Lung (tissue), 12 donors: Measurements from ENCODE around the gene RELB. TPM values are rescaled to one million over a fixed set of nuclear protein-coding genes. Genes with fewer than 3 reads are reported as not detected.

ENCODE experiments used
- ATAC-seq: fragments of 200-7000 bp; cut with Tn5 transposase; one replicate; pipeline ENCODE4 v1.9.1; 2020; ENCODE audit warnings: moderate number of reproducible peaks; ENCODE audit not compliant: insufficient read depth, low FRiP score
- DNase-seq, 3 donors: peaks; one replicate each; pipeline ENCODE4 v3.0.0-alpha.2; 2013 to 2017
- H3K27ac ChIP-seq, 2 donors: one replicate each; pipeline ENCODE4 v1.5.1; 2013; ENCODE audit warnings: mild to moderate bottlenecking in 2 of 2, moderate library complexity in 2 of 2, control low read depth in 1 of 2, inconsistent platforms in 1 of 2, low read depth in 1 of 2, low read length in 1 of 2
- H3K27me3 ChIP-seq, 3 donors: one replicate each; pipeline ENCODE4 v1.5.1; 2013; ENCODE audit warnings: low read length in 2 of 3; ENCODE audit not compliant: control insufficient read depth in 3 of 3, insufficient read depth in 3 of 3
- H3K36me3 ChIP-seq, 4 donors: one replicate each; pipeline ENCODE4 v1.5.1; 2013; ENCODE audit warnings: low read length in 4 of 4, mild to moderate bottlenecking in 1 of 4, moderate library complexity in 1 of 4; ENCODE audit not compliant: control insufficient read depth in 4 of 4, insufficient read depth in 4 of 4
- H3K4me1 ChIP-seq, 5 donors: one replicate each; pipeline ENCODE4 v1.5.1; 2013; ENCODE audit warnings: low read length in 5 of 5, mild to moderate bottlenecking in 2 of 5, moderate library complexity in 1 of 5; ENCODE audit not compliant: control insufficient read depth in 5 of 5, insufficient read depth in 5 of 5
- H3K4me3 ChIP-seq: one replicate; pipeline ENCODE4 v1.5.1; 2013; ENCODE audit warnings: mild to moderate bottlenecking, control low read depth, moderate library complexity
- H3K9ac ChIP-seq, 2 donors: one replicate each; pipeline ENCODE4 v1.5.1; 2013; ENCODE audit warnings: low read length in 2 of 2, control low read depth in 1 of 2; ENCODE audit not compliant: insufficient read depth in 1 of 2
- H3K9me3 ChIP-seq, 4 donors: one replicate each; pipeline ENCODE4 v1.5.1; 2013; ENCODE audit warnings: low read length in 3 of 4, mild to moderate bottlenecking in 1 of 4, moderate library complexity in 1 of 4; ENCODE audit not compliant: control insufficient read depth in 4 of 4, insufficient read depth in 3 of 4
- WGBS, 2 donors: extraction: QIAGEN DNeasy Blood & Tissue Kit; methylation state at CpG; one replicate each; pipeline ENCODE4 v1.1.7; 2013; 5-methylcytosine and 5-hydroxymethylcytosine counted together
- polyA plus RNA-seq, 2 donors: library from polyadenylated mRNA; stranded (reverse); fragments of 200-250 nt; gene quantifications; one replicate each; pipeline ENCODE4 v1.2.1, GENCODE V29; 2013
- total RNA-seq, 2 donors: library from RNA; depleted of rRNA in 1 of 2; stranded (reverse); fragments of >200 nt in 1 of 2; gene quantifications; one replicate each; pipeline ENCODE4 v1.2.1, GENCODE V29; 2014 to 2021
- TF ChIP-seq, protein P1 (sequence below): IDR thresholded peaks from 2 replicates; pipeline ENCODE4 v1.5.1; 2012; ENCODE audit warnings: mild to moderate bottlenecking; ENCODE audit errors: control extremely low read depth, extremely low read depth
- donor health status: control.
- donor health status: control.
- donor health status: Bipolar disorder and iron deficiency.
- donor health status: healthy.
- donor health status: DM: yes; HTN: yes; CAD: no.

The RELB gene
- total and polyA plus RNA-seq, 4 donors, result 9.4 to 65.9 (median 19.8) TPM

DNA sequence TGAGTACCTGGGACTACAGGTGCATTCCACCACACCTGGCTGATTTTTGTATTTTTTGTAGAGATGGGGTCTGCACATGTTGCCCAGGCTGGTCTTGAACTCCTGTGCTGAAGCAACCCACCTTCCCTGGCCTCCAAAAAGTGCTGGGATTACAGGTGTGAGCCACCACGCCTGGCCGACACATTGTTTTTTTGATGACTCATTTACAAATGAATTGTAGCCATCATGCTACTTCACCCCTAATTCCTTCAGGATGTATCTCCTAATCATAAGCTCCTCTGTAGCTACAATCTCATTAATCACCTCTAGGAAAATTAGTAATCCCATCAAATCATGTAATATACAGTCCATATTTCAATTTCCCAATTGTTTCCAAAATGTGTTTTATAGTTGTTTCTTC lies 17.9 kb downstream of the RELB start:
- no peak overlapping the region for H3K9ac ChIP-seq
- H3K4me1 ChIP-seq, result no peaks in the 10 kb centered on the region
- WGBS, 2 donors, result 86 to 94% methylated on average over 2 of the region's 2 CpGs
- no peak for ATAC-seq
- H3K27ac ChIP-seq, result no peak overlapping the region
- peaks cover 0 to 20% (median 0%) of the 10 kb centered on the region in 4 donors for H3K36me3 ChIP-seq
- H3K4me3 ChIP-seq, result no peak overlapping the region
- TF ChIP-seq, protein P1, sequence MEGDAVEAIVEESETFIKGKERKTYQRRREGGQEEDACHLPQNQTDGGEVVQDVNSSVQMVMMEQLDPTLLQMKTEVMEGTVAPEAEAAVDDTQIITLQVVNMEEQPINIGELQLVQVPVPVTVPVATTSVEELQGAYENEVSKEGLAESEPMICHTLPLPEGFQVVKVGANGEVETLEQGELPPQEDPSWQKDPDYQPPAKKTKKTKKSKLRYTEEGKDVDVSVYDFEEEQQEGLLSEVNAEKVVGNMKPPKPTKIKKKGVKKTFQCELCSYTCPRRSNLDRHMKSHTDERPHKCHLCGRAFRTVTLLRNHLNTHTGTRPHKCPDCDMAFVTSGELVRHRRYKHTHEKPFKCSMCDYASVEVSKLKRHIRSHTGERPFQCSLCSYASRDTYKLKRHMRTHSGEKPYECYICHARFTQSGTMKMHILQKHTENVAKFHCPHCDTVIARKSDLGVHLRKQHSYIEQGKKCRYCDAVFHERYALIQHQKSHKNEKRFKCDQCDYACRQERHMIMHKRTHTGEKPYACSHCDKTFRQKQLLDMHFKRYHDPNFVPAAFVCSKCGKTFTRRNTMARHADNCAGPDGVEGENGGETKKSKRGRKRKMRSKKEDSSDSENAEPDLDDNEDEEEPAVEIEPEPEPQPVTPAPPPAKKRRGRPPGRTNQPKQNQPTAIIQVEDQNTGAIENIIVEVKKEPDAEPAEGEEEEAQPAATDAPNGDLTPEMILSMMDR, result no peak
- H3K27me3 ChIP-seq, result no peaks in the 10 kb centered on the region
- H3K9me3 ChIP-seq, result no peaks in the 10 kb centered on the region
- no peak for DNase-seq

DNA sequence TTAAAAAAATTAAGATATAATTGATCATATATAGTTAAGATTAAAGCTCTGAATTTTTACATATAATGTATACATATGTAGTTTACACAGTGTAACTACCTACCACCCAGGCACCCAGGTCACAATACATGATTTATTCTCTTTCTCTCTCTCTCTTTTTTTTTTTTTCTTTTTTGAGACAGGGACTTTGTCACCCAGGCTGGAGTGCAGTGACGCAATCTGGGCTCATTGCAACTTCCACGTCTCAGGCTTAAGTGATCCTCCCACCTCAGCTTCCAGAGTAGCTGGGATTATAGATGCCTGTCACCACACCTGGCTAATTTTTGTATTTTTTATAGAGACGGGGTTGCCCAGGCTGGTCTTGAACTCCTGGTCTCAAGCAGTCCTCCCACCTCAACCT lies 18.8 kb downstream of the RELB start:
- Histone ChIP-seq H3K4me1 (no peaks in the 10 kb centered on the region), H3K9me3 (no peaks in the 10 kb centered on the region), H3K27me3 (no peaks in the 10 kb centered on the region), H3K9ac (no peak overlapping the region), H3K27ac (no peak overlapping the region), H3K36me3 (peaks cover 0 to 20% (median 0%) of the 10 kb centered on the region in 4 donors), H3K4me3 (no peak overlapping the region)
- TF ChIP-seq, protein P1, result no peak
- DNase-seq, result no peak
- WGBS, 2 donors, result 67 to 79% methylated on average over 3 of the region's 3 CpGs
- ATAC-seq, result no peak

DNA sequence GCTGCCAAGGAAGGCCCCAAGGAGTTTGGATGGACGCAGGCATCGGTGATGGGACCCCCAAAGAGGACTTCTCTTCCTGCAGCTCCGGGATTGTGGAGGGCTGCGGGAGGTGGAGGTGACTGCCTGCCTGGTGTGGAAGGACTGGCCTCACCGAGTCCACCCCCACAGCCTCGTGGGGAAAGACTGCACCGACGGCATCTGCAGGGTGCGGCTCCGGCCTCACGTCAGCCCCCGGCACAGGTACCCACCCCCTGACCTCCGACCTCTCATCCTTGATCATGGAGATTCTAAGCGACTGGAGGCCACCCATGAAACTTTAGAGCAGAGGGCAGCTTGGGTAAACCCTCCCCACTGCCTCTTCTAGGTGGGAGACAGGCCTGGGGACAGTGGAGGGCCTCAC lies 20.7 kb downstream of the RELB start:
- H3K9me3 ChIP-seq, result no peaks in the 10 kb centered on the region
- no peaks in the 10 kb centered on the region for H3K4me1 ChIP-seq
- DNase-seq (no peak), ATAC-seq (no peak)
- H3K4me3 ChIP-seq, result no peak overlapping the region
- H3K27ac ChIP-seq, result no peak overlapping the region
- H3K36me3 ChIP-seq, result peaks cover 0 to 18% (median 0%) of the 10 kb centered on the region in 4 donors
- 88 to 91% methylated on average over 14 of the region's 14 CpGs for WGBS, 2 donors
- H3K9ac ChIP-seq, result no peak overlapping the region
- TF ChIP-seq, protein P1, result no peak
- H3K27me3 ChIP-seq, result no peaks in the 10 kb centered on the region

DNA sequence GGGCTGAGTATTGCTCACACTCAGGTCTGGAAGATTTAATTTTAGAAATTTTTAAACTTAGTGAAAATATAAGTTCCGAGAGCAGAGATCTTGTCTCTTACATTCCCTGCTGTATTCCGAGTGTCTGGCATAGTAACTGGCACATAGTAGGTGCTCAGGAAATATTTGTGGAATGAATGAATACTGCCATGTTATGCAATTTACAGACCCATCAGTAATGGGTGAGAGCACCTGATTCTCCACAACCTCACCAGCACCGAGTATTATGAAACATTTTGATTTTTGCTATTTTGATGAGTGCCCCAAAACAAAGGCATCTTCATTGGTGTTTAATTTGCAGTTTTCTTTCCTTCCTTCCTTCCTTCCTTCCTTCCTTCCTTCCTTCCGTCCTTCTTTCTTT lies 21.8 kb downstream of the RELB start:
- no peak overlapping the region for H3K9ac ChIP-seq
- no peak for ATAC-seq
- DNase-seq, result no peak
- H3K9me3 ChIP-seq, result no peaks in the 10 kb centered on the region
- no peaks in the 10 kb centered on the region for H3K27me3 ChIP-seq
- WGBS, 2 donors, result 88 to 89% methylated on average over 4 of the region's 4 CpGs
- no peak overlapping the region for H3K27ac ChIP-seq
- TF ChIP-seq, protein P1, result no peak
- no peak overlapping the region for H3K4me3 ChIP-seq
- H3K36me3 ChIP-seq, result peaks cover 0 to 22% (median 0%) of the 10 kb centered on the region in 4 donors
- H3K4me1 ChIP-seq, result no peaks in the 10 kb centered on the region
